AG04450 (cell line): ENCODE data around the gene GALNT7. TPM values are rescaled to one million over a fixed set of nuclear protein-coding genes. Genes with fewer than 3 reads are reported as not detected.
A peak's percentile ranks its signal among the peaks of the same experiment; 100 is the strongest.

Experiments used
- CTCF ChIA-PET: fragments of 300-600, 350-600 bp; formaldehyde crosslinking; extraction: SDS; loops from one replicate; lab custom pipeline; 2022; ENCODE audit warnings: antibody characterized with exemption, inconsistent platforms; lab: Charles Lee
- POLR2A ChIA-PET: fragments of 350-600 bp; formaldehyde crosslinking; extraction: SDS; loops from one replicate; lab custom pipeline; 2021; ENCODE audit warnings: antibody characterized with exemption, inconsistent platforms; lab: Yijun Ruan, JAX
- DNase-seq: peaks from one replicate; pipeline ENCODE4 v3.0.0-alpha.2; 2011; ENCODE audit warnings: low read depth, low spot score
- H3K27ac ChIP-seq: one replicate; pipeline ENCODE4 v1.5.1; 2012; ENCODE audit warnings: low read depth, low read length, control low read depth
- H3K27me3 ChIP-seq: one replicate; pipeline ENCODE4 v1.6.0; 2012; ENCODE audit warnings: low read length; ENCODE audit not compliant: control insufficient read depth, insufficient read depth
- H3K4me3 ChIP-seq: 2 replicates; pipeline ENCODE4 v1.5.1; 2011; ENCODE audit warnings: mild to moderate bottlenecking, low read depth, low read length, control low read depth
- H3K9me3 ChIP-seq: 2 replicates; pipeline ENCODE4 v1.5.1; 2012; ENCODE audit warnings: low read length; ENCODE audit not compliant: control insufficient read depth, insufficient read depth
- polyA plus RNA-seq: library from polyadenylated mRNA; depleted of rRNA; stranded (reverse); fragments of >200 nt; gene quantifications from 2 replicates; pipeline ENCODE4 v1.2.3, GENCODE V29; 2011
- TF ChIP-seq, protein P1 (sequence below): IDR thresholded peaks from 2 replicates; pipeline ENCODE4 v1.5.1; 2011; ENCODE audit warnings: low read depth, low read length, control low read depth, inconsistent platforms

The GALNT7 gene
- polyA plus RNA-seq, 1 experiment = 47.6 TPM

GRCh38 chr4:173262375-173262774 lies 93.8 kb downstream of the GALNT7 start:
- TF ChIP-seq, protein P1, sequence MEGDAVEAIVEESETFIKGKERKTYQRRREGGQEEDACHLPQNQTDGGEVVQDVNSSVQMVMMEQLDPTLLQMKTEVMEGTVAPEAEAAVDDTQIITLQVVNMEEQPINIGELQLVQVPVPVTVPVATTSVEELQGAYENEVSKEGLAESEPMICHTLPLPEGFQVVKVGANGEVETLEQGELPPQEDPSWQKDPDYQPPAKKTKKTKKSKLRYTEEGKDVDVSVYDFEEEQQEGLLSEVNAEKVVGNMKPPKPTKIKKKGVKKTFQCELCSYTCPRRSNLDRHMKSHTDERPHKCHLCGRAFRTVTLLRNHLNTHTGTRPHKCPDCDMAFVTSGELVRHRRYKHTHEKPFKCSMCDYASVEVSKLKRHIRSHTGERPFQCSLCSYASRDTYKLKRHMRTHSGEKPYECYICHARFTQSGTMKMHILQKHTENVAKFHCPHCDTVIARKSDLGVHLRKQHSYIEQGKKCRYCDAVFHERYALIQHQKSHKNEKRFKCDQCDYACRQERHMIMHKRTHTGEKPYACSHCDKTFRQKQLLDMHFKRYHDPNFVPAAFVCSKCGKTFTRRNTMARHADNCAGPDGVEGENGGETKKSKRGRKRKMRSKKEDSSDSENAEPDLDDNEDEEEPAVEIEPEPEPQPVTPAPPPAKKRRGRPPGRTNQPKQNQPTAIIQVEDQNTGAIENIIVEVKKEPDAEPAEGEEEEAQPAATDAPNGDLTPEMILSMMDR = no peak
- ChIA-PET POLR2A (no interaction called here), CTCF (interaction anchor here (1.1 to 6.8 kb wide), 4 partner anchors 29 to 250 kb away, joined by 3 to 110 read pairs (median 20); no protein-coding TSS in a partner anchor)
- Histone ChIP-seq H3K4me3 (no peak overlapping the region), H3K9me3 (no peaks in the 10 kb centered on the region), H3K27ac (no peak overlapping the region), H3K27me3 (no peaks in the 10 kb centered on the region)
- no peak for DNase-seq

- DNase-seq = no peak
- H3K27ac ChIP-seq = no peak overlapping the region
- H3K4me3 ChIP-seq = no peak overlapping the region
- TF ChIP-seq, protein P1 = no peak
- CTCF ChIA-PET = interaction anchor here (0.9 to 6.8 kb wide), 4 partner anchors 13 to 252 kb away, joined by 3 to 110 read pairs (median 6); no protein-coding TSS in a partner anchor
- no peaks in the 10 kb centered on the region for H3K27me3 ChIP-seq
- H3K9me3 ChIP-seq = no peaks in the 10 kb centered on the region
- POLR2A ChIA-PET = interaction anchor here (1.1 to 2.0 kb wide), 3 partner anchors 10 to 302 kb away, joined by 3 to 12 read pairs (median 8); no protein-coding TSS in a partner anchor
These were observed 95.6 kb downstream of the GALNT7 start for GRCh38 chr4:173264245-173264644.

DNA sequence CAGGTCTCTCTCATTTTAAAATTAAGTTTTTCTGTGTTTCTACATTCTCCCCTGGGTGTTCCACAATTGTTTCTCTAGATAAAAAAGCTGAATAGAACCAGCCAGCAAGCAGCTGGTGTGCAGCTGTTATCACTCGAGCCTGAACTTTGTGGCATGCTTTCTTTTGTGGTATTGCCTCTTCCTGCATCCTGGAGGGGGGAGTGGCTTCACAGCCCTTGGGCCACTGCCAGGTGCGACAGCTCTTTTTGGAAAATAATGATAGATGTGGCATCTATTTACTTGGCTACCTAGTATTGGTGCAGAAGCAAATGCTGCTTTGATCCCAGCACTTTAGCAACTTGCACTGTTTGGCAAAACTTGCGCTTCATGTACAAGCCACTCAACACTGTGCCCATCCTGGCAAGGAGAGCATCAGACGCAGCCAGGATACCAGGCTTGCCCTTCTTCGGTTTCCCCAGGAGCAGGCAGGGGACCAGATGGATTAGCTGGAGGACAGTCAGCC lies 96.1 kb downstream of the GALNT7 start:
- no peak overlapping the region for H3K4me3 ChIP-seq
- H3K27me3 ChIP-seq = no peaks in the 10 kb centered on the region
- ChIA-PET POLR2A (interaction anchor here (1.1 to 2.0 kb wide), 3 partner anchors 9 to 302 kb away, joined by 3 to 12 read pairs (median 8); no protein-coding TSS in a partner anchor), CTCF (interaction anchor here (0.6 to 6.8 kb wide), 6 partner anchors 13 to 252 kb away, joined by 3 to 110 read pairs (median 5); no protein-coding TSS in a partner anchor)
- H3K9me3 ChIP-seq = no peaks in the 10 kb centered on the region
- TF ChIP-seq, protein P1 = no peak
- no peak overlapping the region for H3K27ac ChIP-seq
- DNase-seq = peak; percentile 49

DNA sequence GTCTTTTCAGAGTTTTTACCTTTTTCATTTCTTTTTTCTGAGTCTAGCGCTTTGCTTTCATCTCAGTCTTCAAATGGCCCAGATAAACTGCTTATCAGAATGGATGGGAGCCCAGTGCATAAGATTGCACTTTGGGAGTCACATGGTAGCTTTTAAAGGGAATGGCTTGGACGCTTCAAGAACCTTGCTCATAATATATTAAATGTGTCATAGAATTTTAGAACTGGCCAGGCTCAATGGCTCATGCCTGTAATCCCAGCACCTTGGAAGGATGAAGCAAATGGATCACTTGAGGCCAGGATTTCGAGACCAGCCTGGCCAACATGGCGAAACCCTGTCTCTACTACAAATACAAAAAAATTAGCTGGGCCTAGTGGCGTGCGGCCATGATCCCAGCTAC lies 97.1 kb downstream of the GALNT7 start:
- TF ChIP-seq, protein P1 = no peak
- no peak overlapping the region for H3K4me3 ChIP-seq
- no peaks in the 10 kb centered on the region for H3K27me3 ChIP-seq
- H3K9me3 ChIP-seq = no peaks in the 10 kb centered on the region
- ChIA-PET POLR2A (interaction anchor here (2.0 kb wide), 1 partner anchor 8 kb away, joined by 12 read pairs; no protein-coding TSS in a partner anchor), CTCF (interaction anchor here (1.1 to 6.8 kb wide), 4 partner anchors 8 to 253 kb away, joined by 4 to 110 read pairs (median 5); no protein-coding TSS in a partner anchor)
- no peak for DNase-seq
- H3K27ac ChIP-seq = no peak overlapping the region

GRCh38 chr4:173267711-173268110 lies 99.1 kb downstream of the GALNT7 start:
- no peaks in the 10 kb centered on the region for H3K27me3 ChIP-seq
- no peak overlapping the region for H3K27ac ChIP-seq
- CTCF ChIA-PET = interaction anchor here (1.5 to 1.6 kb wide), 3 partner anchors 10 to 254 kb away, joined by 4 to 8 read pairs (median 7); no protein-coding TSS in a partner anchor
- POLR2A ChIA-PET = no interaction called here
- H3K9me3 ChIP-seq = no peaks in the 10 kb centered on the region
- DNase-seq = no peak
- TF ChIP-seq, protein P1 = no peak
- H3K4me3 ChIP-seq = no peak overlapping the region
